GM08714 (cell line): ENCODE results near the gene DUSP6.
A peak's percentile ranks its signal among the peaks of the same experiment; 100 is the strongest.

Experiments
- H3K4me3 ChIP-seq: fragments of 200-500 bp; sonication (Bioruptor generic); 2 replicates; pipeline ENCODE4 v1.5.1; 2014; ENCODE audit warnings: mild to moderate bottlenecking, low read length, inconsistent platforms
- ZNF274 ChIP-seq: IDR thresholded peaks from 2 replicates; pipeline ENCODE4 v1.6.1; 2012; ENCODE audit warnings: mild to moderate bottlenecking, low read depth, low read length

The DUSP6 gene

GRCh38 chr12:89335452-89336244 is 16.7 kb downstream of the DUSP6 start:
- H3K4me3 ChIP-seq = no peak overlapping the region
- no peak for TF ChIP-seq ZNF274

GRCh38 chr12:89334548-89335169 is 17.6 kb downstream of the DUSP6 start:
- no peak for TF ChIP-seq ZNF274
- no peak overlapping the region for H3K4me3 ChIP-seq

GRCh38 chr12:89333564-89334252 is 18.6 kb downstream of the DUSP6 start:
- TF ChIP-seq ZNF274 = no peak
- H3K4me3 ChIP-seq = 0 out of 2 replicates have a peak overlapping the region, but pooled peaks have one; percentile 31

GRCh38 chr12:89328151-89329030 is 23.9 kb downstream of the DUSP6 start:
- no peak overlapping the region for H3K4me3 ChIP-seq
- TF ChIP-seq ZNF274 = no peak

- no peak for TF ChIP-seq ZNF274
- H3K4me3 ChIP-seq = no peak overlapping the region
These were observed 24.7 kb downstream of the DUSP6 start for GRCh38 chr12:89327486-89328094.

- H3K4me3 ChIP-seq = no peak overlapping the region
- no peak for TF ChIP-seq ZNF274
These were observed 25.9 kb downstream of the DUSP6 start for GRCh38 chr12:89326239-89327040.

GRCh38 chr12:89325495-89325894 is 26.8 kb downstream of the DUSP6 start:
- TF ChIP-seq ZNF274 = no peak
- H3K4me3 ChIP-seq = no peak overlapping the region

GRCh38 chr12:89324437-89324836 is 27.9 kb downstream of the DUSP6 start:
- no peak overlapping the region for H3K4me3 ChIP-seq
- TF ChIP-seq ZNF274 = no peak

- H3K4me3 ChIP-seq = no peak overlapping the region
- no peak for TF ChIP-seq ZNF274
These were observed 28.6 kb downstream of the DUSP6 start for GRCh38 chr12:89323568-89324218.

- no peak for TF ChIP-seq ZNF274
- no peak overlapping the region for H3K4me3 ChIP-seq
These were observed 31.6 kb downstream of the DUSP6 start for GRCh38 chr12:89320735-89321134.

- H3K4me3 ChIP-seq = no peak overlapping the region
- TF ChIP-seq ZNF274 = no peak
These were observed 32.7 kb downstream of the DUSP6 start for GRCh38 chr12:89319606-89320005.

- no peak for TF ChIP-seq ZNF274
- H3K4me3 ChIP-seq = no peak overlapping the region
These were observed 33.2 kb downstream of the DUSP6 start for GRCh38 chr12:89319122-89319521.
